Thyroid gland (tissue), 4 donors: ENCODE results near the gene ATAD3C.

Experiments
- CTCF ChIP-seq, 6 experiments: fragments of 200-600 bp in 3 of 6; fragments of 450-650 bp in 3 of 6; sonication (generic) in 3 of 6; IDR thresholded peaks; one replicate each; pipeline ENCODE4 v1.5.1; 2016 to 2019; ENCODE audit warnings: antibody characterized with exemption in 6 of 6, mild to moderate bottlenecking in 2 of 6, inconsistent platforms in 1 of 6, moderate library complexity in 1 of 6
- POLR2A ChIP-seq, 2 donors: fragments of 450-650 bp; IDR thresholded peaks; one replicate each; pipeline ENCODE4 v1.6.1; 2017; ENCODE audit warnings: antibody characterized with exemption in 2 of 2, mild to moderate bottlenecking in 2 of 2, moderate library complexity in 1 of 2

- TF ChIP-seq CTCF (IDR thresholded peaks at IDR 0.05) (no peak), POLR2A (IDR thresholded peaks at IDR 0.05) (no peak)
Measured at GRCh38 chr1:1461721-1462317, 12.3 kb downstream of the ATAD3C start.
